Spleen (tissue), 7 donors: Measurements from ENCODE around the gene TMA16.

Experiments used
- POLR2AphosphoS5 ChIP-seq, 3 donors: sonication (generic); formaldehyde crosslinking; IDR thresholded peaks; one replicate each; pipeline ENCODE4 v1.5.1; 2017; ENCODE audit warnings: antibody characterized with exemption in 3 of 3
- TF ChIP-seq, protein P1 (sequence below), 11 experiments: fragments of 200-600 bp in 7 of 11; fragments of 450-650 bp in 4 of 11; sonication (generic) in 4 of 11; IDR thresholded peaks in 8 of 11; conservative IDR thresholded peaks in 3 of 11; 1 replicate in 7 of 11; 2 replicates in 4 of 11; pipeline versions ENCODE4 v1.4.0 to v1.8.0; 2016 to 2021; ENCODE audit warnings: antibody characterized with exemption in 11 of 11, inconsistent platforms in 4 of 11, mild to moderate bottlenecking in 1 of 11
- donor health status: DM: no; HTN: no; CAD: no; lungs with moderate emphysema.
- donor health status: DM: no; HTN: no; CAD: no.
- donor health status: DM: no; HTN: no; CAD: no.

DNA sequence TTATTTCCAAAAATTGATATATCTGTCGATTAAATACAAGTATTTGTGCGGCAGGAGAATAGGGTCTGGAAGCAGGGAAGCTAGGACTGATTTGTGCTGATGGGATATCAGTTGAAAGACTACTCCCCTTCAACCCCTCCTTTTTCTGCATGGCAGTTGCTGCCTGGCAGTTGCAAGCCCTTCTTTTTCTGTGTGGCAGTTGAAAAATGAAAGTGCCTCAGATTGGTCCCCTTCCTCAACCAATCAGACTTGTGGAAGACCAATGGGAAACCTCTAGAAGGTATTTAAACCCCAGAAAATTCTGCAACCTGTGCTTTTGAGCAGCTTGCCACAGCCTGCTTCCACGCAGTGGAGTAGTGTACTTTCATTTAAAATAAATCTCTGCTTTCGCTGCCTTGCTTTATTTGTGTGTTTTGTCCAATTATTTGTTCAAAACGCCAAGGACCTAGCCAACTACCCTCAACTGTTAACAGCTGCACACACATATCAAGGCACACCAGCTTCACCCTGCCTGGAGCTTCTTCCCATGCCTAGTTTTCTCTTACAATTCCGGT lies 1.5 kb upstream of the TMA16 start:
- TF ChIP-seq, protein P1, sequence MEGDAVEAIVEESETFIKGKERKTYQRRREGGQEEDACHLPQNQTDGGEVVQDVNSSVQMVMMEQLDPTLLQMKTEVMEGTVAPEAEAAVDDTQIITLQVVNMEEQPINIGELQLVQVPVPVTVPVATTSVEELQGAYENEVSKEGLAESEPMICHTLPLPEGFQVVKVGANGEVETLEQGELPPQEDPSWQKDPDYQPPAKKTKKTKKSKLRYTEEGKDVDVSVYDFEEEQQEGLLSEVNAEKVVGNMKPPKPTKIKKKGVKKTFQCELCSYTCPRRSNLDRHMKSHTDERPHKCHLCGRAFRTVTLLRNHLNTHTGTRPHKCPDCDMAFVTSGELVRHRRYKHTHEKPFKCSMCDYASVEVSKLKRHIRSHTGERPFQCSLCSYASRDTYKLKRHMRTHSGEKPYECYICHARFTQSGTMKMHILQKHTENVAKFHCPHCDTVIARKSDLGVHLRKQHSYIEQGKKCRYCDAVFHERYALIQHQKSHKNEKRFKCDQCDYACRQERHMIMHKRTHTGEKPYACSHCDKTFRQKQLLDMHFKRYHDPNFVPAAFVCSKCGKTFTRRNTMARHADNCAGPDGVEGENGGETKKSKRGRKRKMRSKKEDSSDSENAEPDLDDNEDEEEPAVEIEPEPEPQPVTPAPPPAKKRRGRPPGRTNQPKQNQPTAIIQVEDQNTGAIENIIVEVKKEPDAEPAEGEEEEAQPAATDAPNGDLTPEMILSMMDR (IDR thresholded peaks at IDR 0.05 in 8 of 11, conservative IDR thresholded peaks at IDR 0.05 in 3 of 11) = no peak
- TF ChIP-seq POLR2AphosphoS5 (IDR thresholded peaks at IDR 0.05) = no peak
